ENCODE measurements around the gene SNX27. TPM values are rescaled to one million over a fixed set of nuclear protein-coding genes. Genes with fewer than 3 reads are reported as not detected.

SNX27 gene
- total RNA-seq, 2 donors from 2014 or later, result 24.1 to 38.4 TPM

GRCh38 chr1:151721788-151722510 is 110.1 kb downstream of the SNX27 start:
- Histone ChIP-seq H3K27ac (no peak overlapping the region), H3K4me3 (peak overlapping the region; percentile 19 to 33), H3K36me3 (no peaks in the 10 kb centered on the region), H3K27me3 (replicated peaks; ENCODE audit: insufficient read depth) (no peaks in the 10 kb centered on the region), H3K4me1 (replicated peaks) (no peaks in the 10 kb centered on the region), H3K9me3 (no peaks in the 10 kb centered on the region)
- TF ChIP-seq POLR2AphosphoS5 (IDR thresholded peaks at IDR 0.05), result no peak
- no peak for TF ChIP-seq POLR2A (IDR thresholded peaks at IDR 0.05)
- TF ChIP-seq CTCF (IDR thresholded peaks at IDR 0.05), result no peak
- WGBS, result 35% methylated on average over 17 of the region's 17 CpGs
- intact Hi-C loops (cut with DNase I), result loop anchor here (5.0 kb wide), 2 partner anchors 115 to 180 kb away; partner anchors contain the start of gene TUFT1
- no peak for DNase-seq (ENCODE audit: low spot score)

GRCh38 chr1:151723726-151724370 is 112.0 kb downstream of the SNX27 start:
- Histone ChIP-seq H3K9me3 (no peaks in the 10 kb centered on the region), H3K27ac (no peak overlapping the region), H3K4me3 (no peak overlapping the region), H3K36me3 (no peaks in the 10 kb centered on the region), H3K27me3 (replicated peaks; ENCODE audit: insufficient read depth) (no peaks in the 10 kb centered on the region), H3K4me1 (replicated peaks) (no peaks in the 10 kb centered on the region)
- no peak for TF ChIP-seq CTCF (IDR thresholded peaks at IDR 0.05)
- TF ChIP-seq POLR2AphosphoS5 (IDR thresholded peaks at IDR 0.05), result no peak
- no peak for TF ChIP-seq POLR2A (IDR thresholded peaks at IDR 0.05)
- no peak for DNase-seq (ENCODE audit: low spot score)
- 43% methylated on average over 3 of the region's 3 CpGs for WGBS
- intact Hi-C loops (cut with DNase I), result loop anchor here (5.0 kb wide), 2 partner anchors 117 to 182 kb away; partner anchors contain the start of gene TUFT1

GRCh38 chr1:151728151-151729054 is 116.6 kb downstream of the SNX27 start:
- no peak for DNase-seq (ENCODE audit: low spot score)
- no peaks in the 10 kb centered on the region for H3K4me1 ChIP-seq (replicated peaks)
- intact Hi-C loops (cut with DNase I), result loop anchor here (5.0 kb wide), 1 partner anchor 281 kb away; no protein-coding TSS in a partner anchor
- no peaks in the 10 kb centered on the region for H3K36me3 ChIP-seq
- no peaks in the 10 kb centered on the region for H3K27me3 ChIP-seq (replicated peaks; ENCODE audit: insufficient read depth)
- H3K9me3 ChIP-seq, result no peaks in the 10 kb centered on the region
- WGBS, result 34% methylated on average over 19 of the region's 19 CpGs
- no peak overlapping the region for H3K27ac ChIP-seq
- TF ChIP-seq POLR2AphosphoS5 (IDR thresholded peaks at IDR 0.05), result no peak
- TF ChIP-seq POLR2A (IDR thresholded peaks at IDR 0.05), result no peak
- no peak for TF ChIP-seq CTCF (IDR thresholded peaks at IDR 0.05)
- H3K4me3 ChIP-seq, result no peak overlapping the region

GRCh38 chr1:151729157-151729965 is 117.5 kb downstream of the SNX27 start:
- Histone ChIP-seq H3K27ac (no peak overlapping the region), H3K36me3 (no peaks in the 10 kb centered on the region)
- intact Hi-C loops (cut with DNase I), result loop anchor here (5.0 kb wide), 1 partner anchor 282 kb away; no protein-coding TSS in a partner anchor

More at GRCh38 chr1:151729157-151729965, 117.5 kb downstream of the SNX27 start:
- no peaks in the 10 kb centered on the region for H3K4me1 ChIP-seq (replicated peaks)
- no peak for DNase-seq (ENCODE audit: low spot score)
- no peaks in the 10 kb centered on the region for H3K27me3 ChIP-seq (replicated peaks; ENCODE audit: insufficient read depth)
- no peaks in the 10 kb centered on the region for H3K9me3 ChIP-seq
- TF ChIP-seq POLR2A (IDR thresholded peaks at IDR 0.05) (no peak), CTCF (IDR thresholded peaks at IDR 0.05) (no peak), POLR2AphosphoS5 (IDR thresholded peaks at IDR 0.05) (no peak)
- H3K4me3 ChIP-seq, result no peak overlapping the region
- WGBS, result 69% methylated on average over 10 of the region's 10 CpGs
